CD14-positive monocyte (primary cell): ENCODE data around the gene EVL. TPM values are rescaled to one million over a fixed set of nuclear protein-coding genes. Genes with fewer than 3 reads are reported as not detected.
A peak's percentile ranks its signal among the peaks of the same experiment; 100 is the strongest.

Source experiments
- DNase-seq, 3 donors: peaks; one replicate each; pipeline ENCODE4 v3.0.0-alpha.2; 2011 to 2022
- H2AFZ ChIP-seq: 2 replicates; pipeline ENCODE4 v1.6.0; 2012; ENCODE audit warnings: mild to moderate bottlenecking, low read depth, low read length, inconsistent platforms; ENCODE audit not compliant: insufficient read depth, poor library complexity, severe bottlenecking
- H3K27ac ChIP-seq, 2 donors: 1 replicate in 1 of 2; 2 replicates in 1 of 2; pipeline ENCODE4 v1.5.1; 2012 to 2013; ENCODE audit warnings: low read length in 2 of 2, control low read depth in 1 of 2, inconsistent platforms in 1 of 2, low read depth in 1 of 2, mild to moderate bottlenecking in 1 of 2
- H3K27me3 ChIP-seq, 2 donors: one replicate each; pipeline versions ENCODE4 v1.6.0 to v1.6.1; 2011 to 2013; ENCODE audit warnings: low read length in 2 of 2; ENCODE audit not compliant: control insufficient read depth in 2 of 2, insufficient read depth in 2 of 2
- H3K36me3 ChIP-seq, 2 donors: replicated peaks in 1 of 2; 1 replicate in 1 of 2; 2 replicates in 1 of 2; pipeline versions ENCODE4 v1.5.1 to v1.6.1; 2012 to 2013; ENCODE audit warnings: low read length in 2 of 2, control low read depth in 1 of 2, inconsistent platforms in 1 of 2, mild to moderate bottlenecking in 1 of 2; ENCODE audit not compliant: insufficient read depth in 2 of 2, control insufficient read depth in 1 of 2
- H3K4me1 ChIP-seq, 2 donors: 1 replicate in 1 of 2; 2 replicates in 1 of 2; pipeline versions ENCODE4 v1.5.1 to v1.6.1; 2012 to 2013; ENCODE audit warnings: low read length in 2 of 2, control low read depth in 1 of 2, inconsistent platforms in 1 of 2, mild to moderate bottlenecking in 1 of 2, moderate library complexity in 1 of 2; ENCODE audit not compliant: insufficient read depth in 2 of 2, control insufficient read depth in 1 of 2
- H3K4me2 ChIP-seq: replicated peaks from 2 replicates; pipeline ENCODE3; 2012; ENCODE audit warnings: low read length, moderate library complexity, mild to moderate bottlenecking; ENCODE audit not compliant: poor library complexity, severe bottlenecking; ENCODE audit errors: extremely low read depth
- H3K4me3 ChIP-seq, 3 experiments: fragments of 200-600 bp in 1 of 3; sonication (generic) in 1 of 3; replicated peaks in 1 of 3; 1 replicate in 2 of 3; 2 replicates in 1 of 3; pipeline ENCODE4 v1.5.1; 2011 to 2013; ENCODE audit warnings: low read length in 3 of 3, mild to moderate bottlenecking in 3 of 3, control low read depth in 2 of 3, low read depth in 2 of 3, inconsistent platforms in 1 of 3, moderate library complexity in 1 of 3
- H3K79me2 ChIP-seq: 2 replicates; pipeline ENCODE4 v1.6.0; 2012; ENCODE audit warnings: mild to moderate bottlenecking, control low read depth, inconsistent platforms, low read length, moderate library complexity; ENCODE audit not compliant: insufficient read depth
- H3K9ac ChIP-seq: 2 replicates; pipeline ENCODE4 v1.6.0; 2017; ENCODE audit warnings: low read length, mild to moderate bottlenecking; ENCODE audit not compliant: insufficient read depth, poor library complexity, severe bottlenecking
- H3K9me3 ChIP-seq, 2 donors: replicated peaks in 1 of 2; 1 replicate in 1 of 2; 2 replicates in 1 of 2; pipeline versions ENCODE4 v1.5.1 to v1.6.1; 2012 to 2013; ENCODE audit warnings: low read length in 2 of 2, control low read depth in 1 of 2; ENCODE audit not compliant: control insufficient read depth in 1 of 2, insufficient read depth in 1 of 2
- H4K20me1 ChIP-seq: 2 replicates; pipeline ENCODE4 v1.6.0; 2012; ENCODE audit warnings: mild to moderate bottlenecking, low read length, control low read depth, moderate library complexity; ENCODE audit not compliant: insufficient read depth
- H3K27ac Mint-ChIP-seq, 7 donors: one replicate each; pipeline ENCODE4 v1.8.0; 2020; ENCODE audit warnings: mild to moderate bottlenecking in 7 of 7, mixed read lengths in 7 of 7, moderate library complexity in 6 of 7, inconsistent platforms in 2 of 7
- H3K27me3 Mint-ChIP-seq, 3 donors: one replicate each; pipeline ENCODE4 v1.8.0; 2021 to 2022; ENCODE audit warnings: low read depth in 3 of 3, mild to moderate bottlenecking in 3 of 3, mixed read lengths in 3 of 3, moderate library complexity in 3 of 3, inconsistent platforms in 1 of 3
- H3K36me3 Mint-ChIP-seq, 2 donors: one replicate each; pipeline ENCODE4 v1.8.0; 2020; ENCODE audit warnings: mixed read lengths in 2 of 2, inconsistent platforms in 1 of 2, mild to moderate bottlenecking in 1 of 2
- H3K4me1 Mint-ChIP-seq: one replicate; pipeline ENCODE4 v1.8.0; 2020; ENCODE audit warnings: mild to moderate bottlenecking, mixed read lengths
- H3K4me3 Mint-ChIP-seq, 2 donors: one replicate each; pipeline ENCODE4 v1.8.0; 2020; ENCODE audit warnings: mild to moderate bottlenecking in 2 of 2, mixed read lengths in 2 of 2, moderate library complexity in 1 of 2
- H3K9me3 Mint-ChIP-seq, 7 donors: one replicate each; pipeline ENCODE4 v1.8.0; 2020 to 2022; ENCODE audit warnings: mixed read lengths in 7 of 7, mild to moderate bottlenecking in 6 of 7, moderate library complexity in 6 of 7, inconsistent platforms in 2 of 7
- WGBS: methylation state at CpG from one replicate; pipeline ENCODE4 v1.1.5; 2013; ENCODE audit warnings: missing lambda C conversion rate; ENCODE audit not compliant: insufficient coverage; 5-methylcytosine and 5-hydroxymethylcytosine counted together
- intact Hi-C, 2 donors: fragments of 100-400 bp; cut with micrococcal nuclease; formaldehyde crosslinking; loops; one replicate each; pipeline versions ENCODE4 v1.15.0 to v1.15.1; 2023
- polyA plus RNA-seq, 3 donors: library from polyadenylated mRNA; depleted of rRNA in 1 of 3; unstranded in 2 of 3; stranded (reverse) in 1 of 3; fragments of 300-500 nt in 2 of 3; fragments of >200 nt in 1 of 3; fragmentation: Illumina TruSeq in 2 of 3; gene quantifications; 1 replicate in 2 of 3; 2 replicates in 1 of 3; pipeline ENCODE4 v1.2.3, GENCODE V29; 2012 to 2021
- TF ChIP-seq, protein P1 (sequence below): fragments of 200-600 bp; IDR thresholded peaks from one replicate; pipeline ENCODE4 v1.8.0; 2022; ENCODE audit warnings: antibody characterized with exemption, mild to moderate bottlenecking

EVL gene
- polyA plus RNA-seq, 3 donors, result 3.2 to 131 (median 6.7) TPM

DNA sequence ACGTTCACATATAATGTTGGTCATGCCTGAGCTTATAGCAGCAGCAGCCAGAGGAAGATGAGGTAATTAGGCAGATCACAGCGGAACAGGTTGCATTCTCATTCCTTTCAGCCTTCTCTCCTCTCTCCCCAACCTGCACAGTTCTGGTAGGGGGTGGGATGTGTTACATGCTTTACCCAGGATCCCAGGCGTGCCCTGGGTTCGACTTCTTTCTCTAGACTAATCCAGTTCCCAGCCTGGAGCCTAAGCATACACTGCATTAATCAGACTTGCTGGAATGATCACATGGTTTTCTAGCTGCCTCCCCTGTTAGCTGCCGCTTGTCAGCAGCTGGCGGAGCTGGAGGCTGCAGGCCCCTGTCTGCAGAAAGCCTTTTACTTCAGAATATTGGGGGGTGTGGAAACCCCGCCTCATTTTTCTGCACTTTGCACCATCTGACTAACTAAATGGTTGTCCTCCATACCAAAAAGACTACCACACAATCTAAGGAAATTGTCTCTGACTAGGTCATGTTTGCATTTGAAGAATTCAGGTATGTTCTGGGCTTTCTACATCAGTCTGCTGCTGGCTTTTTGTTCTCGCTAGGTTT lies 46.0 kb upstream of the EVL start:
- Mint-ChIP-seq H3K4me1 (peaks cover 6% of the 10 kb centered on the region), H3K27ac (peak overlapping the region in 1 of 7 donors; percentile 35), H3K9me3 (peaks cover 0 to 2% (median 0%) of the 10 kb centered on the region in 7 donors), H3K4me3 (no peak overlapping the region), H3K36me3 (no peaks in the 10 kb centered on the region), H3K27me3 (peaks cover 0 to 3% (median 0%) of the 10 kb centered on the region in 3 donors)
- H2AFZ ChIP-seq, result no peak overlapping the region
- WGBS, result 94% methylated on average over 2 of the region's 8 CpGs
- H3K27ac ChIP-seq, result no peak overlapping the region
- no peaks in the 10 kb centered on the region for H3K79me2 ChIP-seq
- no peak overlapping the region for H3K4me2 ChIP-seq
- intact Hi-C loops, result no loop called here
- no peak for DNase-seq
- TF ChIP-seq, protein P1, sequence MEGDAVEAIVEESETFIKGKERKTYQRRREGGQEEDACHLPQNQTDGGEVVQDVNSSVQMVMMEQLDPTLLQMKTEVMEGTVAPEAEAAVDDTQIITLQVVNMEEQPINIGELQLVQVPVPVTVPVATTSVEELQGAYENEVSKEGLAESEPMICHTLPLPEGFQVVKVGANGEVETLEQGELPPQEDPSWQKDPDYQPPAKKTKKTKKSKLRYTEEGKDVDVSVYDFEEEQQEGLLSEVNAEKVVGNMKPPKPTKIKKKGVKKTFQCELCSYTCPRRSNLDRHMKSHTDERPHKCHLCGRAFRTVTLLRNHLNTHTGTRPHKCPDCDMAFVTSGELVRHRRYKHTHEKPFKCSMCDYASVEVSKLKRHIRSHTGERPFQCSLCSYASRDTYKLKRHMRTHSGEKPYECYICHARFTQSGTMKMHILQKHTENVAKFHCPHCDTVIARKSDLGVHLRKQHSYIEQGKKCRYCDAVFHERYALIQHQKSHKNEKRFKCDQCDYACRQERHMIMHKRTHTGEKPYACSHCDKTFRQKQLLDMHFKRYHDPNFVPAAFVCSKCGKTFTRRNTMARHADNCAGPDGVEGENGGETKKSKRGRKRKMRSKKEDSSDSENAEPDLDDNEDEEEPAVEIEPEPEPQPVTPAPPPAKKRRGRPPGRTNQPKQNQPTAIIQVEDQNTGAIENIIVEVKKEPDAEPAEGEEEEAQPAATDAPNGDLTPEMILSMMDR, result no peak
- H3K36me3 ChIP-seq, result no peaks in the 10 kb centered on the region
- H3K4me1 ChIP-seq, result peaks cover 4 to 5% of the 10 kb centered on the region in 2 donors
- H3K9ac ChIP-seq, result no peak overlapping the region
- H3K9me3 ChIP-seq, result no peaks in the 10 kb centered on the region
- H3K27me3 ChIP-seq, result no peaks in the 10 kb centered on the region
- H4K20me1 ChIP-seq, result no peaks in the 10 kb centered on the region
- H3K4me3 ChIP-seq, result no peak overlapping the region

DNA sequence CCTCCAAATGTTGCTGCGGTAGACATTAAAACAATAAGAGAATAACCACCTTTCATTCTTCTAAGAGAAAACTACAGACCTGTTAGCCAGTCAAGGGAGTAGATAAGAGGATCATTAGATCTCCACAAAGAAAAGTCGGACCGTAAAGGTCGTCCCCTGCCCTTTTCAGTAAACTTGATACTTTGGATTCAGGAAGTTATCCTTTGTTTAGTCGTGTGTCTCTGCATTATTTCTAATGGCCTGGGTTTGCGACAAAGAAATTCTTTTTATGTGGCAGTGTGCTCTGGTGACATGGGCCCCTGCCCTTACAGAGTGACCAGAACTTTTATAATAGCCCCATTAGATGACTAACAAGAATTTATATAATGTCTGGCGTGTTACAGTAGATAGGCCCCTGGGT lies 44.6 kb upstream of the EVL start:
- Mint-ChIP-seq H3K36me3 (no peaks in the 10 kb centered on the region), H3K4me3 (no peak overlapping the region), H3K27ac (no peak overlapping the region), H3K4me1 (peaks cover under 1% of the 10 kb centered on the region), H3K9me3 (no peaks in the 10 kb centered on the region), H3K27me3 (peaks cover 0 to 3% (median 0%) of the 10 kb centered on the region in 3 donors)
- Histone ChIP-seq H3K9me3 (no peaks in the 10 kb centered on the region), H4K20me1 (no peaks in the 10 kb centered on the region), H3K9ac (no peak overlapping the region), H3K4me2 (no peak overlapping the region), H3K36me3 (no peaks in the 10 kb centered on the region), H3K4me1 (peaks cover 0 to under 1% of the 10 kb centered on the region in 2 donors), H2AFZ (no peak overlapping the region), H3K79me2 (no peaks in the 10 kb centered on the region), H3K27ac (no peak overlapping the region), H3K27me3 (no peaks in the 10 kb centered on the region), H3K4me3 (no peak overlapping the region)
- WGBS, result 100% methylated on average over 3 of the region's 7 CpGs
- intact Hi-C loops, result no loop called here
- DNase-seq, result no peak
- TF ChIP-seq, protein P1, result no peak
